Raji (cell line): ENCODE measurements around the gene FYN.
A peak's percentile ranks its signal among the peaks of the same experiment; 100 is the strongest.

Experiments
- POLR2A ChIP-seq: IDR thresholded peaks from 2 replicates; pipeline ENCODE4 v1.6.1; 2011; ENCODE audit warnings: low read depth, low read length, control low read depth; ENCODE audit not compliant: insufficient read depth

Gene FYN

DNA sequence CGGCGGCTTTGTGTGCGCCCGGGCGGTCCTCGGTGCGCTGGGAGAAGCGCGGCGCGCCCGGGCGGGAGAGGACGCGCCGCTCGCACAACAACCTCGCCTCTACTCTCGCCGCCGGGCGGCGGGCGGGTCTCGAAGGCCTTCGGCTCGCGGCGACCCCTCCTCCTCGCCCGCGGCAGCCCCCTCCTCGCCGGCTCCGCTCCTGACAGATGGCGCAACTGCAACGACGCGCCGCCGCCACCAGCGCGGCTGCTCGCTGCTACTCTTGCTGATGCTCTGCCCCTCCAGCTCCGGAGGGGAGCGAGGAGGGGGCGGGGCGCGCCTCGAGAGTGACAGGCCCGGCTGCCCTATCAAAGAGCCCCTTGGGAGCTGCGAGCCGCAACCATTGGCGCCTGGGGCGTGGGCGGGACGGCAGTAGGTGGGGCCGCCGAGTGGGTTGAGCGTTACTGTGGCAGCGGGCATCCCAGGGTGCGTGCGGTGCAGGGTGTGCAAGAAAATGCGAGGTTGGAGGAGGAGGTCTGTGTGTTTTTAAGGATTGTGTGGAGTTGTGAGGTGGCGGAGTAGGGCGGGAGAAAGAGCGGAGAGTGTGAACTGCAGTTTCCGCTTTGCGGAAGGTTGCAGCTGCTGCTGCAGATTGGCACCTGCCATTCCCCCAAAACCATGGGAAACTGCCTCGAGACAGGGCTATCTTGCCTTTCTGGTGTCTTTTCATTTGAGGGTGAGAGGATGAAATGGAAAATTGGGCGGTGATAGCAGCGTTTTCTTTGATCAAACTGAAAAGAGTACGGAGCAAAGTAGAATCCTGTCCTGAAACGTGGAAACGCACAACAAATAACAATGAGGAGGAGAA, at the start of gene FYN:
FYN (minus strand) TSS at position 275 of the 847 bp plus-strand sequence. CDS start 153,401 bp downstream, outside the sequence.
- peak; percentile 86 for TF ChIP-seq POLR2A

DNA sequence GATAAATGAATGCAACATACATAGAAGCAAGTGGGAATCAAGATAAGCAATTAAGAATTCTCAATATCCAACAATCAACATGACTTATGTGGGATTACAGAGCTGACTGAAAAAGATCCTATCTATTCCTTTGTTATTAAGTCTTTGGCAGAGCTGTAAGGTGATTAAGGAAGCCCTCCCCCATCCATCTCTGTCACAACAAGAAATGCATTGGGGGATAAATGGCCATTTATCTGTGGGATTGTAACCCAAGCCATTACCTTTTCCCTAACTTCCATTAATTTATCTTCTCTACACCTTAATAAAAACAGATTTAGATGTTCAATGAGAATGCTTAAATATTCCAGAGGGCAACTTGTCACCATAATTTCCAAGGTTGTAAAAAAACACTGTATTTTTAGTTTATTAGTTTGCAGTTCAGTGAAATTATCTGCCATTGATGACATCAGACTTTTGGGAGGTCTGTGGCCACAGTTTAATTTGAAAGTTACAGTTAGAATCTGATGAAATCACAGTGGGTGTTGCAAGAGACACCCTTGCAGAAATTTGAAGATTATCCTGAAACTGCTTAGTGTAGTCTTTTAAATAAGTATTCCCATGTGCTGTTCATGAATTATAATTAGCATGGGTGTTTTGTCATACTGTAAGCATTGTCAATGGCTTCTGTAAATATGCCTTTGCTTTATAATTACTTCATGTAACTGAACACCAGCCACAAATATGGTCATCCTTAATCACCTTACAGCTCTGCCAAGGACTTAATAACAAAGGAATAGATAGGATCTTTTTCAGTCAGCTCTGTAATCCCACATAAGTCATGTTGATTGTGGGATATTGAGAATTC, 49.4 kb upstream of the FYN start:
- no peak for TF ChIP-seq POLR2A

DNA sequence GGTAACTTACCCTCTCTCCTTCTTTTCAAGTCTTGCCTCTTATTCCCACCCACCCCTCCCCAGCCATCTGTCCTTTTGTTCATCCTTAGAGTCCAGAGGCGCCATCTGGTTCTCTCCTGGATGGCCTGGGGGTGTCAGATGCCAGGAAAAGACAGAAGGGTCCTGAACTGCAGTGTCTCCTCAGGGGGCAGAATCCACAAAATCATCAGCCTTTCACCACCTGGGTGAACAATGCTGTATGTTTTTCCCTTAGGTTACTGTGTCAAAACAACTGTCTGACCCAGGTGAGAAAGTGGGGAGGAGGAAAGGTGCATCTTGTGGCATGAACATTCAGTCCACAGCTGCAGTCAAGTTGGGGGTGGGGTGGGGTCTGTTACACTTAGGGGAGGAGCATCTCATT, 47.9 kb upstream of the FYN start:
- no peak for TF ChIP-seq POLR2A

DNA sequence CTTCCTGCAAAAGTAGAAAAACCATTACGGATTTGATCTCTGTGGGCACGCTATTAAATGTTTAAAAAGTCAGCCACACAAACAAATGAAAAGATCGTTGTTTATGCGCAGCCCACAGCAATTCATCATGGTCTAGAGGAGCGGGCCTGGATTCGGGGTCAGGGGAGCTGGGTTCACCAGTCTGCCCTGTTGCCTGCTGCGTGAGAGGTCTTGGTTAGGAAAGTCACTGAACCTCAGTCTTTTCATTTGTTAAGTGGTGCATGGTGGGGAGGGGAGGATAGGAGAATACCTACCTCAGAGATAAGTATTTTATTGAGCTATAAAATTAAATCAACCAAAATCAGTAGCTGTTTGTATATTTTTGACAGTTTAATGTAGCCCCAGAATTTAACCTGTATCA, 47.3 kb upstream of the FYN start:
- no peak for TF ChIP-seq POLR2A

DNA sequence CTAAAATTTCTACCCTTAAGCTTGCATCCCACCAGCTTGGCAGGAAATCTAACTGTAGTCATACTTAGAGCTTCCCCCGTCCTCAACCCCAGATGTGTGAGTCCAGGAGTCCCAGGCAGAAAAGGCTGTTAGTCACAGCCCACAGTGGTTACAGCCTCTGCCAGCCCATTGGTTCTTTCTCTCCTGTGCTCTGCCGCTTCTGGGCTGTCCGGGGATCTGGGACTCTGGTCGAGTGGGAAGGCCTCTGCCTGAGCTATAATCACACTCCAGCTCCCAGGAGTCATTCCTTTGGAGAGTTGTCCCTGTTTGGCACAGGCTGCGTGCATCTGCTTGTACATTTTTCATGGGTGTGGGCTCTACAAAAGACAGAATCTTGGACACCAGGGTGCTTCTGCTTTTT, 45.6 kb upstream of the FYN start:
- TF ChIP-seq POLR2A: no peak

DNA sequence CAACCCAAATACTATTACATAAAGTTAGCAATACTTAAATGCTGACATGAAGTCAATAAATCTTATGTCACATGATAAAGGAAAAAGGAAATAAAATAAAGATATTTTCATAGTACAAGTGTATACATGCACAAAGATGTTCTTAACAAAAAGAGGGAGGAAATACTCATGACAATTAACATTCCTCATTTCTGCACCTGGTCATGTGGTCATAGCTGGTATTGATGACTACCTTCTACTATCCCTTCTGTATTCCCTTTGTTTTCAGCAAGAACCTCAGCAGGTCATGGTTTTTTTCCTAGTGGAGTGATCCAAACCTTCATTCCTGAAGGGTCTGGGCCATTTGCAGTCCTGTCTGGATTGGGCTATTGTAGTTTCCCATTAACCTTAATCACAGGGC, 43.5 kb upstream of the FYN start:
- TF ChIP-seq POLR2A: no peak

DNA sequence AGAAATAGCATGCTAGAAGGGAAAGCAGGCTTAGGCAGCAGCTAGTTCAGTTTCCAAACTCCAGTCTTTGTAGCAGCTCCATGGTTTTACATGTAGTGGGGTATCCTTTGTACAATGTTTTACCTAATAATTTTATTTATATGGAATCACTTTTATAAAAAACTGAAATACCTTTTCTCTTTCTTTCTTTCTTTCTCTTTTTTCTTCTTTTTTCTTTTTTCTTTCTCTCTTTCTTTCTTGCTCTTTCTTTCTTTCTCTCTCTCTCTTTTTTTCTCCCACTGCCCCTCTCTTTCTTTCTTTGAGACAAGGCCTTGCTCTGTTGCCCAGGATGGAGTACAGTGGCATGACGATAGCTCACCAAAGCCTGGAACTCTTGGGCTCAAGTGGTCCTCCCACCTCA, 41.4 kb upstream of the FYN start:
- TF ChIP-seq POLR2A: no peak

DNA sequence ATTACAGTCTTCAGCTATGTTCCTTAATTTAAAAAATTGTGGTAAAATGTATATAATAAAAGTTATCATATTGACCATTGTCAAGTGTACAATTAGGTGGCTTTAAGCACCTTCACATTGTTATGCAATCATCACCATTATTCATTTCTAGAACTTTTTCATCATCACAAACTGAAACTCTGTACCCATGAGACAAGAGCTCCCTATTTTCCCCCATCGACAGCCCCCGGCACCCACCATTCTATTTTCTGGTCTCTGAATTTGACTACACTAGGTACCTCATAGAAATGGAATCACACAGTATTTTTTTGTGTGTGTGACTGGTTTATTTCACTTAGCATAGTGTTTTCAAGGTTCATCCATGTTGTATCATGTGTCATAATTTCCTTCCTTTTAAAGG, 39.7 kb upstream of the FYN start:
- TF ChIP-seq POLR2A: no peak

DNA sequence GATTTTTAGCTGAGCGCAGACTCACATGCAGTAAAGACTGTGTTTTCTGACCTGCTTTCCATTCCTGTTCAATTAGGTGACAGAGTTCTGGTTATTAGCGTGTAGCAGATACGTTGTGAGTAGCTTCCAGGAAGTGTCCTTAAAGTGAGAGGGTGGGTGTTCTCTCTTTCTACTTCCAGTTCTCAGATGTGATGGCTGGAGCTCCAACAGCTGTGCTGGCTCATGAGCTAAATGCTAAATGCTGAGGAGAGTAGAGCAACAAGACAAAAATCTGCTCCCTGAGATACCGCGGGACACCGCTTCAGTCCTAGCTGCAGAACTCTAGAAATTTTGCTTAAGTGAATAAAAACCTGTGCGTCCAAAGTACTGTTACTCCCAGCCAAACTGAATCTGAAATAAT, 38.2 kb upstream of the FYN start:
- no peak for TF ChIP-seq POLR2A

DNA sequence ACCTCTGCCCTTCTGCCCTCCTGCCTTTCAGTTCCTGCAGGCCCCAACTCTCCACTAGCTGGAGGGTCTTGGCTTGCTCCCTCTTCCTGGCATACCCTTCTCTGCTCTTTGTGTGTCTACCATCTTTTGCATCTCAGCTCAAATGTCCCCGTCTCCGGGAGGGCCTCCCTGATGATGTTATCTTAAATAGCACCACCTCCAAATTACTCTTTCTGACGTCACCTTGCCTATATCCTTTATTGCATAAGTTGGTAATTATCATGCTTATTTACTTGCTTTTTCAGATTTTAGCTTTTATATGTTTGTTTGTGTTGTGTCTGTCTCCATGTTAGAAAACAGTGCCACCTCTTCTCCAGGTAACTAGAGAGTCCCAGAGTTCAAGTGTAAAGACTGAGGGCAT, 36.0 kb upstream of the FYN start:
- no peak for TF ChIP-seq POLR2A

DNA sequence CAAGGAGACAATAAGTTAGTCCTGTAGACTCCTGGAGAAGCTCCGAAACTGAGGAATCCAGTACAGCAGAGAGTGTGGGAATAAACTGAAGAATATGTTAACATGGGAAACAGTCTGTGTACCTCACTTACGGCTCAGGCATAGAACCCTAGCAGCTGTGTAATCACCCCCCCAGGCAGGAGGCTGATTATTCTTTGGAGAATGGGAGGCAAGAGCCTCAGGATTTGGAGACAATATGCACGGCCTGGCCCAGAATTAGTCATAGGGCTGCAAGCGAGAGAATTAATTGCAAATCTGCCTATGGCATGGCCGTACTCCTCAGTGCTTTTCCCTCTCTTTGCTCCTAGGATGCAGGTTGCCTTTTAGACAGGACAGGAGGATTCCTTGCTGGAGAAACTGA, 27.5 kb upstream of the FYN start:
- TF ChIP-seq POLR2A: no peak

DNA sequence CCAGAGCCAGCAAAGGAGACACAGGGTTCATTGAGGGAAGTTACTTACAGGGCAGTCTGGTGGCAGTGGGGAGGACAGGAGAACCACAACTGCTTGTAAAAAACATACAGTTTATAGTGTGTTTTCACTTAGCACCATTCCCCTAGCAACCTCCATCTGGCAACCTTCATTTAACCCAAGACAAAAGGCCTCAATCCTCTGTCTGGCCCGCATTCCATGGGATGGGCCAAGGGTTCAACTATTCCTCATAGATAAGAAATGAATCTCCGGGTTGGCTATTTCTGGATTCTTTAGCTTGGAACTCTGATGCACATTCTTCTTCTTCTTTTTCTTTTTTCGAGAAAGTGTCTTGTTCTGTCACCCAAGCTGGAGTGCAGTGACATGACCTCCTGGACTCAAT, 26.3 kb upstream of the FYN start:
- TF ChIP-seq POLR2A: no peak

DNA sequence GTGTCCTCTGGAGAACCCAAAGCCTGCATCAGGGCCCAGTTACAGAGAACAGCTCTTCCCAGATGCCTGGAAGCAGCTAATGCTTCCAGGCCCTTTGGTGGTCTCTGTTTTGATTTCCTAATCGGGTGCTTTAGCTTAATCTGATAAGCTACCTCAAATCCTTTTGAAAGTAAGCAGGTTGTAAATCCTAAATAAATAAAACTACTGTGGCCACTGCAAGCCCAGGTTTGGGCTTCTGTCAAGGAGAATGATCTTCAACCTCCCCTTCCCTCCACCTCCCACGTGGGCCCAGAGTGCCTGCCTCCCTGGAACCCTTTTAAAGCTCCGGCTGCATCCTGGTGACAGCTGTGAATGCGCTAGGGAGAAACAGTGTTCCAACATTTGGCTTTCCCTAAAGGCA, 25.2 kb upstream of the FYN start:
- TF ChIP-seq POLR2A: no peak

DNA sequence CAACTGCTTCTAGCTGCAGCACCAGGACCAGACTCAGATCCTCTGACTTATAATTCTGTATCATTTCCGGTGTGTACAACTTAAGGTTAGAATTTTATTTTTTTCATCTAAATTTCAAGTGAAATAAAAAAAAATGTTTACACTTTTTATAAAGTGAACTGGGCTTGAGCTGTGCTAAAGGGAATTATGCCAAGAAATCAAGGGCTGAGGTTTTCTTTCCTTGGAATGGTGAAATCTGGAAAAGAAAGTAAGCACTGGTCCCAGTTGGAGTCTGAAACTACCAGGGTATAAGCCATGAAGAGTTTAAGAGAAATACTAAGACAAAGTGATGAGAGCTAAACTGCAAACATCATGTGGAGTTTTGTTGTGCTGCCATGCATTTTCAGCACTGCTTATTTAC, 21.7 kb upstream of the FYN start:
- TF ChIP-seq POLR2A: no peak

DNA sequence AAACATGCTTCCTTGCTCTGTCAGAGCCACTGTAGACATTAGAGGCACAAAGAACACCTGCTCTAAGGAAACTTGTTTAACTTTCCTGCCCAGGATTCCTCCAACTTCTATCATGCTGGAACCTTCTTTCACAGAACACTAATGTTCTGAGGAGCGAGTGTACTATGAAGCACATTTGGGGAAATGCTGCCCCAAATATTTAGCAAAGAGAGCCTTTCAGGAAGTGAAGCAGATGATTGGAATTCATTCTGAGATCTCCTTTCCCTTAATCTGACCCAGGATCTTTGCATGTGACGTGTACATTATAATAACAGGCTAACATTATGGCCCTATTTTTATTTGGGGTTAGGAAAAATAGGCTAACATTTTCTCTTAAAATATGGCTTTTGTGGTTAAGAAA, 21.0 kb upstream of the FYN start:
- no peak for TF ChIP-seq POLR2A

DNA sequence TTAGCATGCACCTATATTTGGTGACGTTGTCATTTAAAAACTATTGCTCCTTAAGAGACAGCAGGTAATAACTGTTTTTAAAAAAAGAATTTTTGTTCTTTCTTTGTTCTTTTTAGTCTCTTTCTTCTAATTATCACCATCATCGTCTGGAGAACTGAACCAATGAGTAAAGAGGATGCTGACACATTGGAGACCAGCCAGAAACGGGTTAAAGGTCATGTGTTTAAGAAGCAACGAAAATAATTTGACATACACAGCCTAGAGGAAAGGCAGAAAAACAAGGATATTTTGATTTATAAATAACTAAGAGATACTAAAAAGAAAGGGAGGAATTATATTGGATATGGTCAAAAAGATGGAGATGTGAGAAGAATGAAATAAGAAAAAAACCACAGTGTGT, 19.2 kb upstream of the FYN start:
- TF ChIP-seq POLR2A: no peak

DNA sequence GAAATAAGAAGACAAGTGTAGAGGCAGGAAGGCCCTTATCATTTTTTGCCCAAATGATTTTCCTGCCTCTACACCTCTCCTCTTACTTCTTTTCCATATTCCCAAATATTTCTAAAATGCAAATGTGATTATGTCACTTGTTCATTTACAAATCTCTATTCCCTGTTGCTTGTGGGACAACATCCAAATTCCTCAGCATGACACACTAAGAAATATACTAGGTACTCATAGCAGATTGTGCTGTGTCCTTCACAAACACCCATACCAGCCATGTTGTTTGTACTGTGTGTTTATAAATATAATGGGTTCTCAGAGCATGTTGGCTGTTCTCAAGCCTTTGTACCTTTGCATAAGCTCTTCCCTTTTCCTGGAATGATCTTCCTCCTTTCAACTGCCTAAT, 17.7 kb upstream of the FYN start:
- no peak for TF ChIP-seq POLR2A
